ENCODE data around the gene ANK3.

DNA sequence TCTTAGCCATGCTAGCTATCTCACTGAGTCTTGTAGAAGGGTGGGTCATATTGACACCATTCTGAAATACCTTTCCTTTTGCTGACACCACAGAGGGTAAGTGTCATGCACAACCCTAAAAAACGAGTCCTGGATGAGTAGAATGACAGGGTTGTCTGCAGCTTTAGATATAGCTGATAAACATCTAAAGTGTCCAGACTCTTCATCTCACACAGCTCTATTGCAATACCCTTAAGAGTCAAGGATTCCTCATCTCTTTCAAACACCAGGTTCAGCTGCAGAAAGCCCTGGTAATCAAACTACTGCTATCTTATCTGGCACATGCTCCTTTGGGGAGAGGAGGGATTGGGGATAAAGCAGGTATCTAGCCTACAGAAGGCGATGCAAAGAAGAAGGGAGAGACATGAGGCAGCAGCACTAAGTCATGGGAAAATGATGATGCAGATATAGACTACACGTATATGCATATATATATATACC lies 127.0 kb downstream of the ANK3 start:
- TF ChIP-seq, protein P1, sequence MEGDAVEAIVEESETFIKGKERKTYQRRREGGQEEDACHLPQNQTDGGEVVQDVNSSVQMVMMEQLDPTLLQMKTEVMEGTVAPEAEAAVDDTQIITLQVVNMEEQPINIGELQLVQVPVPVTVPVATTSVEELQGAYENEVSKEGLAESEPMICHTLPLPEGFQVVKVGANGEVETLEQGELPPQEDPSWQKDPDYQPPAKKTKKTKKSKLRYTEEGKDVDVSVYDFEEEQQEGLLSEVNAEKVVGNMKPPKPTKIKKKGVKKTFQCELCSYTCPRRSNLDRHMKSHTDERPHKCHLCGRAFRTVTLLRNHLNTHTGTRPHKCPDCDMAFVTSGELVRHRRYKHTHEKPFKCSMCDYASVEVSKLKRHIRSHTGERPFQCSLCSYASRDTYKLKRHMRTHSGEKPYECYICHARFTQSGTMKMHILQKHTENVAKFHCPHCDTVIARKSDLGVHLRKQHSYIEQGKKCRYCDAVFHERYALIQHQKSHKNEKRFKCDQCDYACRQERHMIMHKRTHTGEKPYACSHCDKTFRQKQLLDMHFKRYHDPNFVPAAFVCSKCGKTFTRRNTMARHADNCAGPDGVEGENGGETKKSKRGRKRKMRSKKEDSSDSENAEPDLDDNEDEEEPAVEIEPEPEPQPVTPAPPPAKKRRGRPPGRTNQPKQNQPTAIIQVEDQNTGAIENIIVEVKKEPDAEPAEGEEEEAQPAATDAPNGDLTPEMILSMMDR (conservative IDR thresholded peaks at IDR 0.05; ENCODE audit: low read depth in 2 of 2) = no peak
- TF ChIP-seq EZH2 (IDR thresholded peaks at IDR 0.05; ENCODE audit: low read depth, unreplicated experiment) = no peak
- TF ChIP-seq, protein P2, sequence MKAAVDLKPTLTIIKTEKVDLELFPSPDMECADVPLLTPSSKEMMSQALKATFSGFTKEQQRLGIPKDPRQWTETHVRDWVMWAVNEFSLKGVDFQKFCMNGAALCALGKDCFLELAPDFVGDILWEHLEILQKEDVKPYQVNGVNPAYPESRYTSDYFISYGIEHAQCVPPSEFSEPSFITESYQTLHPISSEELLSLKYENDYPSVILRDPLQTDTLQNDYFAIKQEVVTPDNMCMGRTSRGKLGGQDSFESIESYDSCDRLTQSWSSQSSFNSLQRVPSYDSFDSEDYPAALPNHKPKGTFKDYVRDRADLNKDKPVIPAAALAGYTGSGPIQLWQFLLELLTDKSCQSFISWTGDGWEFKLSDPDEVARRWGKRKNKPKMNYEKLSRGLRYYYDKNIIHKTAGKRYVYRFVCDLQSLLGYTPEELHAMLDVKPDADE (IDR thresholded peaks at IDR 0.05) = no peak
- TF ChIP-seq, protein P3, sequence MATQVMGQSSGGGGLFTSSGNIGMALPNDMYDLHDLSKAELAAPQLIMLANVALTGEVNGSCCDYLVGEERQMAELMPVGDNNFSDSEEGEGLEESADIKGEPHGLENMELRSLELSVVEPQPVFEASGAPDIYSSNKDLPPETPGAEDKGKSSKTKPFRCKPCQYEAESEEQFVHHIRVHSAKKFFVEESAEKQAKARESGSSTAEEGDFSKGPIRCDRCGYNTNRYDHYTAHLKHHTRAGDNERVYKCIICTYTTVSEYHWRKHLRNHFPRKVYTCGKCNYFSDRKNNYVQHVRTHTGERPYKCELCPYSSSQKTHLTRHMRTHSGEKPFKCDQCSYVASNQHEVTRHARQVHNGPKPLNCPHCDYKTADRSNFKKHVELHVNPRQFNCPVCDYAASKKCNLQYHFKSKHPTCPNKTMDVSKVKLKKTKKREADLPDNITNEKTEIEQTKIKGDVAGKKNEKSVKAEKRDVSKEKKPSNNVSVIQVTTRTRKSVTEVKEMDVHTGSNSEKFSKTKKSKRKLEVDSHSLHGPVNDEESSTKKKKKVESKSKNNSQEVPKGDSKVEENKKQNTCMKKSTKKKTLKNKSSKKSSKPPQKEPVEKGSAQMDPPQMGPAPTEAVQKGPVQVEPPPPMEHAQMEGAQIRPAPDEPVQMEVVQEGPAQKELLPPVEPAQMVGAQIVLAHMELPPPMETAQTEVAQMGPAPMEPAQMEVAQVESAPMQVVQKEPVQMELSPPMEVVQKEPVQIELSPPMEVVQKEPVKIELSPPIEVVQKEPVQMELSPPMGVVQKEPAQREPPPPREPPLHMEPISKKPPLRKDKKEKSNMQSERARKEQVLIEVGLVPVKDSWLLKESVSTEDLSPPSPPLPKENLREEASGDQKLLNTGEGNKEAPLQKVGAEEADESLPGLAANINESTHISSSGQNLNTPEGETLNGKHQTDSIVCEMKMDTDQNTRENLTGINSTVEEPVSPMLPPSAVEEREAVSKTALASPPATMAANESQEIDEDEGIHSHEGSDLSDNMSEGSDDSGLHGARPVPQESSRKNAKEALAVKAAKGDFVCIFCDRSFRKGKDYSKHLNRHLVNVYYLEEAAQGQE (IDR thresholded peaks at IDR 0.05; ENCODE audit: unreplicated experiment) = no peak
- TF ChIP-seq POLR2AphosphoS5 (IDR thresholded peaks at IDR 0.05; ENCODE audit: low read depth) = no peak
- no peak for TF ChIP-seq EZH2phosphoT487 (IDR thresholded peaks at IDR 0.05; ENCODE audit: unreplicated experiment)
- no peak for TF ChIP-seq ZNF331 (CRISPR knock-in tag; IDR thresholded peaks at IDR 0.05; ENCODE audit: low read depth)
- TF ChIP-seq STAT1 (IDR thresholded peaks at IDR 0.05; ENCODE audit: unreplicated experiment) = no peak

All from GM23338 (cell line).